Karpas-422 (cell line): ENCODE measurements around the gene EPG5. TPM values are rescaled to one million over a fixed set of nuclear protein-coding genes. Genes with fewer than 3 reads are reported as not detected.
A peak's percentile ranks its signal among the peaks of the same experiment; 100 is the strongest.

ENCODE experiments used
- DNase-seq: peaks from one replicate; pipeline ENCODE4 v3.0.0-alpha.2; 2015
- H2AFZ ChIP-seq: fragments of 200-600 bp; sonication (generic); 2 replicates; pipeline ENCODE4 v1.6.1; 2014; ENCODE audit warnings: antibody characterized with exemption, low read length, mixed read lengths
- H3K27ac ChIP-seq: fragments of 200-600 bp; sonication (generic); 2 replicates; pipeline ENCODE4 v1.5.1; 2014; ENCODE audit warnings: mild to moderate bottlenecking, low read length, moderate library complexity
- H3K27me3 ChIP-seq: fragments of 200-600 bp; sonication (generic); 2 replicates; pipeline ENCODE4 v1.6.1; 2014; ENCODE audit warnings: low read length, mixed read lengths
- H3K36me3 ChIP-seq: fragments of 200-600 bp; sonication (generic); 2 replicates; pipeline ENCODE4 v1.6.1; 2014; ENCODE audit warnings: low read length, mixed read lengths; ENCODE audit not compliant: insufficient read depth
- H3K4me1 ChIP-seq: fragments of 200-600 bp; sonication (generic); 2 replicates; pipeline ENCODE4 v1.6.1; 2014; ENCODE audit warnings: mild to moderate bottlenecking, low read length, mixed read lengths
- H3K4me2 ChIP-seq: fragments of 200-600 bp; sonication (generic); 2 replicates; pipeline ENCODE4 v1.6.1; 2014; ENCODE audit warnings: low read length, low read depth, mild to moderate bottlenecking; ENCODE audit not compliant: poor library complexity, severe bottlenecking
- H3K4me3 ChIP-seq: fragments of 200-600 bp; sonication (generic); 2 replicates; pipeline ENCODE4 v1.5.1; 2014; ENCODE audit warnings: mild to moderate bottlenecking, antibody characterized with exemption, low read length, mixed read lengths
- H3K79me2 ChIP-seq: fragments of 200-600 bp; sonication (generic); 2 replicates; pipeline ENCODE4 v1.6.1; 2014; ENCODE audit warnings: mild to moderate bottlenecking, low read length, mixed read lengths
- H3K9ac ChIP-seq: fragments of 200-600 bp; sonication (generic); 2 replicates; pipeline ENCODE4 v1.6.0; 2014; ENCODE audit warnings: low read length
- H3K9me2 ChIP-seq: fragments of 200-600 bp; sonication (generic), shearing (Covaris generic); replicated peaks from 2 replicates; pipeline ENCODE4 v1.6.0; 2014; ENCODE audit warnings: mild to moderate bottlenecking, low read length, moderate library complexity; ENCODE audit not compliant: insufficient read depth
- H3K9me3 ChIP-seq: fragments of 300-700, 200-600 bp; sonication (generic); 2 replicates; pipeline ENCODE4 v1.6.1; 2014; ENCODE audit warnings: low read length, mixed read lengths
- H4K20me1 ChIP-seq: fragments of 200-600 bp; sonication (generic); 2 replicates; pipeline ENCODE4 v1.6.1; 2014; ENCODE audit warnings: mild to moderate bottlenecking, antibody characterized with exemption, low read length, low read depth; ENCODE audit not compliant: insufficient read depth
- total RNA-seq: library from RNA; depleted of rRNA; stranded (reverse); fragments of >200 nt; shearing (Covaris generic); gene quantifications from 2 replicates; pipeline ENCODE4 v1.2.3, GENCODE V29; 2014; ENCODE audit warnings: low replicate concordance

EPG5 gene
- total RNA-seq, 1 experiment from 2014 or later = 33.2 TPM

- H3K36me3 ChIP-seq = no peaks in the 10 kb centered on the region
- no peaks in the 10 kb centered on the region for H3K79me2 ChIP-seq
- no peaks in the 10 kb centered on the region for H3K9me2 ChIP-seq
- no peaks in the 10 kb centered on the region for H3K27me3 ChIP-seq
- no peaks in the 10 kb centered on the region for H3K9me3 ChIP-seq
- no peak overlapping the region for H3K4me2 ChIP-seq
- peaks cover 16% of the 10 kb centered on the region for H3K4me1 ChIP-seq
- H3K4me3 ChIP-seq = no peak overlapping the region
- H4K20me1 ChIP-seq = no peaks in the 10 kb centered on the region
- no peak overlapping the region for H3K9ac ChIP-seq
- no peak overlapping the region for H2AFZ ChIP-seq
- no peak overlapping the region for H3K27ac ChIP-seq
- no peak for DNase-seq
These were observed 77.6 kb downstream of the EPG5 start for GRCh38 chr18:45889419-45890064.

- Histone ChIP-seq H2AFZ (no peak overlapping the region), H3K4me2 (no peak overlapping the region), H3K9me2 (no peaks in the 10 kb centered on the region), H3K9me3 (no peaks in the 10 kb centered on the region), H3K4me3 (no peak overlapping the region), H4K20me1 (no peaks in the 10 kb centered on the region), H3K27ac (no peak overlapping the region), H3K79me2 (no peaks in the 10 kb centered on the region), H3K4me1 (peaks cover 9% of the 10 kb centered on the region), H3K27me3 (no peaks in the 10 kb centered on the region), H3K36me3 (peaks cover 3% of the 10 kb centered on the region; the same call in 1 of the 2 replicates), H3K9ac (no peak overlapping the region)
- DNase-seq = no peak
These were observed 79.5 kb downstream of the EPG5 start for GRCh38 chr18:45887585-45887984.

GRCh38 chr18:45880876-45881558 lies 86.1 kb downstream of the EPG5 start:
- H3K9me3 ChIP-seq = no peaks in the 10 kb centered on the region
- H3K4me2 ChIP-seq = no peak overlapping the region
- DNase-seq = no peak
- no peak overlapping the region for H2AFZ ChIP-seq
- peaks cover 5% of the 10 kb centered on the region for H3K36me3 ChIP-seq
- H3K79me2 ChIP-seq = no peaks in the 10 kb centered on the region
- H3K4me1 ChIP-seq = peaks cover 3% of the 10 kb centered on the region; the same call in 1 of the 2 replicates
- H3K27ac ChIP-seq = no peak overlapping the region
- H3K9ac ChIP-seq = no peak overlapping the region
- no peaks in the 10 kb centered on the region for H3K27me3 ChIP-seq
- H3K4me3 ChIP-seq = no peak overlapping the region
- H4K20me1 ChIP-seq = no peaks in the 10 kb centered on the region
- H3K9me2 ChIP-seq = no peaks in the 10 kb centered on the region

- Histone ChIP-seq H3K79me2 (no peaks in the 10 kb centered on the region), H3K9me2 (no peaks in the 10 kb centered on the region), H3K27ac (no peak overlapping the region), H2AFZ (no peak overlapping the region), H3K4me1 (peaks cover 7% of the 10 kb centered on the region), H3K4me2 (no peak overlapping the region), H3K9me3 (no peaks in the 10 kb centered on the region), H3K9ac (no peak overlapping the region), H3K27me3 (no peaks in the 10 kb centered on the region), H3K4me3 (no peak overlapping the region), H3K36me3 (peaks cover 9% of the 10 kb centered on the region), H4K20me1 (no peaks in the 10 kb centered on the region)
- peak; percentile 84 for DNase-seq
These were observed 87.2 kb downstream of the EPG5 start for GRCh38 chr18:45879681-45880655.

GRCh38 chr18:45877403-45877802 lies 89.7 kb downstream of the EPG5 start:
- Histone ChIP-seq H3K4me3 (no peak overlapping the region), H3K27me3 (no peaks in the 10 kb centered on the region), H2AFZ (no peak overlapping the region), H3K79me2 (0 out of 2 replicates have a peak, but pooled peaks cover 3% of the 10 kb centered on the region), H4K20me1 (no peaks in the 10 kb centered on the region), H3K27ac (no peak overlapping the region), H3K4me1 (peaks cover 19% of the 10 kb centered on the region), H3K36me3 (peaks cover 11% of the 10 kb centered on the region), H3K9ac (no peak overlapping the region), H3K9me3 (no peaks in the 10 kb centered on the region), H3K9me2 (no peaks in the 10 kb centered on the region), H3K4me2 (no peak overlapping the region)
- DNase-seq = no peak

- Histone ChIP-seq H3K9me3 (no peaks in the 10 kb centered on the region), H3K4me1 (peaks cover 19% of the 10 kb centered on the region), H3K79me2 (0 out of 2 replicates have a peak, but pooled peaks cover 3% of the 10 kb centered on the region), H3K9me2 (no peaks in the 10 kb centered on the region), H2AFZ (no peak overlapping the region), H3K27ac (no peak overlapping the region), H3K4me2 (no peak overlapping the region), H4K20me1 (no peaks in the 10 kb centered on the region), H3K36me3 (peaks cover 11% of the 10 kb centered on the region), H3K9ac (no peak overlapping the region), H3K4me3 (no peak overlapping the region), H3K27me3 (no peaks in the 10 kb centered on the region)
- no peak for DNase-seq
These were observed 91.0 kb downstream of the EPG5 start for GRCh38 chr18:45876161-45876560.

- H3K79me2 ChIP-seq = 0 out of 2 replicates have a peak, but pooled peaks cover 3% of the 10 kb centered on the region
- H3K36me3 ChIP-seq = peaks cover 11% of the 10 kb centered on the region
- no peaks in the 10 kb centered on the region for H3K9me2 ChIP-seq
- no peak overlapping the region for H3K4me3 ChIP-seq
- H3K27ac ChIP-seq = peak overlapping the region; percentile 86
- no peaks in the 10 kb centered on the region for H3K9me3 ChIP-seq
- peaks cover 16% of the 10 kb centered on the region for H3K4me1 ChIP-seq
- DNase-seq = peak; percentile 81
- H2AFZ ChIP-seq = no peak overlapping the region
- peak overlapping the region; percentile 9 for H3K9ac ChIP-seq
- H4K20me1 ChIP-seq = no peaks in the 10 kb centered on the region
- peak overlapping the region; percentile 48 for H3K4me2 ChIP-seq
- no peaks in the 10 kb centered on the region for H3K27me3 ChIP-seq
These were observed 92.5 kb downstream of the EPG5 start for GRCh38 chr18:45874491-45875184.
